Common myeloid progenitor, CD34-positive (primary cell): ENCODE measurements around the gene IRAK1.

Experiments
- CTCF ChIA-PET: fragments of 350-600 bp; sonication (Branson Sonifier 250); formaldehyde crosslinking; loops from one replicate; lab custom pipeline; 2021; ENCODE audit warnings: antibody characterized with exemption; lab: Charles Lee
- POLR2A ChIA-PET: fragments of 350-600 bp; sonication (Branson Sonifier 250); formaldehyde crosslinking; loops from one replicate; lab custom pipeline; 2021; ENCODE audit warnings: antibody characterized with exemption; lab: Charles Lee
- DNase-seq, 3 donors: peaks; one replicate each; pipeline versions ENCODE4 v3.0.0 to v3.0.0-alpha.2; 2013
- H3K27ac ChIP-seq, 2 experiments: 1 replicate in 1 of 2; 2 replicates in 1 of 2; pipeline ENCODE4 v1.7.0; 2013; ENCODE audit warnings: inconsistent platforms in 2 of 2, low read length in 2 of 2, mild to moderate bottlenecking in 2 of 2, low read depth in 1 of 2, moderate library complexity in 1 of 2; ENCODE audit not compliant: severe bottlenecking in 2 of 2, insufficient read depth in 1 of 2, poor library complexity in 1 of 2
- H3K27me3 ChIP-seq, 5 experiments: replicated peaks in 2 of 5; 1 replicate in 3 of 5; 2 replicates in 2 of 5; pipeline versions ENCODE4 v1.6.1 to v1.7.0; 2013; ENCODE audit warnings: low read length in 4 of 5, mild to moderate bottlenecking in 2 of 5, moderate library complexity in 2 of 5, inconsistent platforms in 1 of 5; ENCODE audit not compliant: insufficient read depth in 5 of 5, control insufficient read depth in 4 of 5
- H3K36me3 ChIP-seq, 4 experiments: 1 replicate in 2 of 4; 2 replicates in 2 of 4; pipeline versions ENCODE4 v1.6.1 to v1.7.0; 2013; ENCODE audit warnings: low read length in 3 of 4, control low read depth in 1 of 4, mild to moderate bottlenecking in 1 of 4; ENCODE audit not compliant: control insufficient read depth in 4 of 4, insufficient read depth in 4 of 4
- H3K4me1 ChIP-seq, 4 experiments: 1 replicate in 3 of 4; 2 replicates in 1 of 4; pipeline versions ENCODE4 v1.6.1 to v1.7.1; 2013; ENCODE audit warnings: low read length in 3 of 4, mild to moderate bottlenecking in 3 of 4, control low read depth in 1 of 4, inconsistent platforms in 1 of 4, moderate library complexity in 1 of 4; ENCODE audit not compliant: control insufficient read depth in 4 of 4, insufficient read depth in 4 of 4; ENCODE audit errors: control extremely low read depth in 1 of 4
- H3K4me3 ChIP-seq, 7 experiments: 1 replicate in 4 of 7; 2 replicates in 3 of 7; pipeline versions ENCODE4 v1.5.1 to v1.7.0; 2013; ENCODE audit warnings: mild to moderate bottlenecking in 7 of 7, low read length in 6 of 7, moderate library complexity in 6 of 7, inconsistent platforms in 2 of 7, low read depth in 2 of 7, control low read depth in 1 of 7; ENCODE audit not compliant: insufficient read depth in 4 of 7, control insufficient read depth in 1 of 7; ENCODE audit errors: extremely low read depth in 1 of 7
- H3K9me3 ChIP-seq, 5 experiments: 1 replicate in 4 of 5; 2 replicates in 1 of 5; pipeline versions ENCODE4 v1.6.1 to v1.7.1; 2013; ENCODE audit warnings: low read length in 4 of 5, mild to moderate bottlenecking in 2 of 5, inconsistent platforms in 1 of 5, low read depth in 1 of 5, moderate library complexity in 1 of 5; ENCODE audit not compliant: control insufficient read depth in 4 of 5, insufficient read depth in 2 of 5; ENCODE audit errors: control extremely low read depth in 1 of 5
- WGBS: methylation state at CpG from one replicate; pipeline ENCODE4 v1.1.5; 2013; ENCODE audit not compliant: insufficient coverage; 5-methylcytosine and 5-hydroxymethylcytosine counted together

IRAK1 gene

DNA sequence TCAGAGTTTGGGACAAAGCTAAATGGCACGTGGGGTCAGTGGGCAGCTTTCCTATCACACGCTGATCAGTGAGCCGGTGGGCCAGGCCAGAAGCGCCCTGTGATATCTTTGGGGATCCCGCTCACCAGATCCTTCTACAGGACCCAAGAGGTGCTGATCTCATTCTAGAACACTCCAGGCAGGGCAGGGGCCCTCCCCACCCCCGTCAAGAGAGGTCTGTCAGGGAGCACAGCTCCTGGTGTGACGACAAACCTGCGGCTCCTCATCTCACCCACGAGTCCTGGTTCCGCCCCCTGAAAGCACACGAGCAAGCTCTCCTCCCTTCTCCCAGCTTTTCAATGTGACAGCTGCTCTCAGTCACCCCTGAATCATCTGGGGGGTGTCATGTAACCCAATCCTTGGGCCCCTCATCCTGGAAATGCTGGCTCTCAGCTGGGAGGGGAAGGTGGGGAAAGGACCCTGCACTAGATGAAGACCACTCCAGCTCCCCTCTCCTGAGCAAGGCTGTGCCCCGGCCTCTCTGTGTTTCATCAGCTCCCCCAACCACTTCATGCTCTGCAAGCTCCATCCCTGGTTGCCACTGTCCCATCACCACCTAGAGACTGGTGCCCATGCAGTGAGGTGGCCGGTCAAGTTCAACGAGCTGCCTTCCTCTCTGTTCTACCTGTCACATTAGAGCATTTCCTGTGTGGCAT, 52.7 kb downstream of the IRAK1 start:
- DNase-seq = no peak
- Histone ChIP-seq H3K9me3 (peaks cover 0 to 2% (median 0%) of the 10 kb centered on the region in 5 experiments), H3K27ac (peak overlapping the region; percentile 5 to 49), H3K36me3 (peaks cover 4 to 49% (median 17%) of the 10 kb centered on the region in 4 experiments), H3K4me1 (peaks cover 13 to 50% (median 42%) of the 10 kb centered on the region in 4 experiments), H3K27me3 (peaks cover 0 to 42% (median 0%) of the 10 kb centered on the region in 5 experiments), H3K4me3 (peak overlapping the region in 4 of 7 experiments; percentile 29 to 86 (median 52))
- 78% methylated on average over 14 of the region's 14 CpGs for WGBS
- CTCF ChIA-PET = interaction anchor here (0.8 to 4.0 kb wide), 13 partner anchors 14 to 204 kb away, joined by 3 to 19 read pairs (median 4); partner anchors contain the start of gene RENBP
- POLR2A ChIA-PET = no interaction called here

DNA sequence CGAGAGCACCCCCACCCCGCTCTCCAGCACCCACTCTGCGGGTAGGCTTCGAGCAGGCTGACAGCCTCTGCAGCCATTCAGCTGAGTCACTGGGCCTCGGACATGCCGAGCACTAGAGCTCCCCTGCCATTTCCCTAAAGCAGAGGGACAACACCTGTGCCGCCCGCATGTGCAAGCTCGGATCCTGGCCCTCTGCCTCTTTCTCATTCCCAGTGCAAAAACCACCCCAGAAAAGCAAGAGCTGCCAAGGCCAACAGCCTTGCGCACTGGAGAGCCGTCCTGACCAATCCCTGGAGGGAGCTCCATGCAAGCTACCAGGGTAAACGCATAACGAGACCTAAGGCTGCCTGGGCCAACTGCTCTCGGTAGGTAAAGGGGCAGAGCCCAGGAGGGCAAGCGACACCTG, 53.4 kb downstream of the IRAK1 start:
- peaks cover 13 to 50% (median 42%) of the 10 kb centered on the region in 4 experiments for H3K4me1 ChIP-seq
- peaks cover 4 to 56% (median 22%) of the 10 kb centered on the region in 4 experiments for H3K36me3 ChIP-seq
- no peak for DNase-seq
- WGBS = 82% methylated on average over 12 of the region's 15 CpGs
- peaks cover 0 to 42% (median 0%) of the 10 kb centered on the region in 5 experiments for H3K27me3 ChIP-seq
- POLR2A ChIA-PET = no interaction called here
- peaks cover 0 to 2% (median 0%) of the 10 kb centered on the region in 5 experiments for H3K9me3 ChIP-seq
- CTCF ChIA-PET = interaction anchor here (0.9 to 4.0 kb wide), 11 partner anchors 13 to 203 kb away, joined by 3 to 19 read pairs (median 4); partner anchors contain the start of gene RENBP
- no peak overlapping the region for H3K27ac ChIP-seq
- no peak overlapping the region for H3K4me3 ChIP-seq

DNA sequence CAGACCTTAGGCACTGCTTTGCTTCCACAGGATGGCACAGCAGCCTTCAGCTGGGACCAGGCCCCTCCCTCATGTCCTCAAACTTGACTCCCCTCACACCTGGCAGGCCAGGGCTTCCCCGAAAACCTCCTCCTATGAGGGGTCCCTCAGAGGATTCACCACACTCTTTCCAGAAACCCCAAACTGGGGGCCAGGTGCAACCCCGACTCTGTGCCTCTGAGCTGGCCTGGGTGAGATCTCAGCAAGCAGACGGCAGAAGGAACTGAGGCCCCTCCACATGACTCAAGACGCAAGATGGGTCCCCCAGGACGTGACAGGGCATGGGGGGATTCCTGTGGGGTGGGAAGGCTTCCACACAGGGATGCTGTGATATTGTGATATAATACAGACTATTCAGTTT, 54.3 kb downstream of the IRAK1 start:
- POLR2A ChIA-PET = no interaction called here
- H3K4me3 ChIP-seq = no peak overlapping the region
- no peak for DNase-seq
- H3K27ac ChIP-seq = no peak overlapping the region
- peaks cover 0 to 42% (median 0%) of the 10 kb centered on the region in 5 experiments for H3K27me3 ChIP-seq
- H3K4me1 ChIP-seq = peaks cover 13 to 50% (median 42%) of the 10 kb centered on the region in 4 experiments
- WGBS = 100% methylated on average over 1 of the region's 5 CpGs
- CTCF ChIA-PET = interaction anchor here (1.9 kb wide), 1 partner anchor 63 kb away, joined by 5 read pairs; no protein-coding TSS in a partner anchor
- H3K36me3 ChIP-seq = peaks cover 4 to 65% (median 27%) of the 10 kb centered on the region in 4 experiments
- peaks cover 0 to 2% (median 0%) of the 10 kb centered on the region in 5 experiments for H3K9me3 ChIP-seq

DNA sequence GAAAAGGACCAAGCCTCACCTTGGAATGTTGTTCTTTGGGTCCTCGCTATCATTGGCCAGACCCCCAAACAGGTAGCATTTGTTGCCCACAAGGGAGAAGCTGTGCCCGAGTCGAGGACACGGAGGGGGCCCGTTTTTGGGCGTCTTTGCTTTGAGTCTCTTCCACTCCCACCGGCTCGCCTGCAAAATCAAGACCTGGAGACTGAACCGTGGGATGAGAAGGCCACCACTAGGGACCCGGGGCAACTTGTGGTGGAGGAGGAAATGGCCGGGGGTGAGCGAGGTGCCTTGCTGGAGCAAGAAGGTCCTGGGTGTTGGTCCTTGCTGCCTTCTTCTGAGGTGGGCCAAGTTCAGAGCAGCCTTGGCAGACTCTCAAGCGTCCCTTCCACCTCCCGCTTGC, 55.6 kb downstream of the IRAK1 start:
- Histone ChIP-seq H3K9me3 (peaks cover 0 to 2% (median 0%) of the 10 kb centered on the region in 5 experiments), H3K27me3 (peaks cover 0 to 34% (median 0%) of the 10 kb centered on the region in 5 experiments), H3K4me3 (no peak overlapping the region), H3K36me3 (peaks cover 6 to 72% (median 34%) of the 10 kb centered on the region in 4 experiments), H3K27ac (no peak overlapping the region), H3K4me1 (peaks cover 13 to 42% (median 35%) of the 10 kb centered on the region in 4 experiments)
- ChIA-PET CTCF (interaction anchor here (1.3 to 1.8 kb wide), 2 partner anchors 11 to 14 kb away, joined by 4 to 5 read pairs; no protein-coding TSS in a partner anchor), POLR2A (no interaction called here)
- no peak for DNase-seq
- WGBS = 95% methylated on average over 14 of the region's 14 CpGs

DNA sequence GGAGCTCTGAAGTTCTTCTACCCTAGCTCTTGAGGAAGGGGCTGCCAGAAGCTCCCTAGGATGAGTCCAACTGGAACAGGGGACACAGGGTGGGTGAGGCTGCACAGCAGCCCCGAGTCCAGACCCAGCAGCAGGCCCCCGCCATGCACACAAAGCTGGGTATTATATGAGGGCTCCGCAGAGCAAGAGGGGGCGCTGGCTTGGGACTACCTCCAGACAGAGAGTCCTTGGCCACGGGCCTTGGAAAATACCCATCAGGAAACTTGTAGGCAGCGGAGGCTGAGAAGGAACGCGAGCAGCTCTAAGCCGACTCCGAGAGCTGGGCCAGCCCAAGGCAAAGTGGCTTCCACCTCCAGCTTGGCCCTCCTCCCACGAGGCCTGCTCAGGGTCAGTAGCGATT, 56.2 kb downstream of the IRAK1 start:
- CTCF ChIA-PET = interaction anchor here (1.3 to 1.8 kb wide), 2 partner anchors 11 to 13 kb away, joined by 4 to 5 read pairs; no protein-coding TSS in a partner anchor
- Histone ChIP-seq H3K27me3 (peaks cover 0 to 30% (median 0%) of the 10 kb centered on the region in 5 experiments), H3K36me3 (peaks cover 10 to 77% (median 39%) of the 10 kb centered on the region in 4 experiments), H3K4me3 (no peak overlapping the region), H3K4me1 (peaks cover 13 to 37% (median 29%) of the 10 kb centered on the region in 4 experiments), H3K27ac (no peak overlapping the region), H3K9me3 (peaks cover 0 to 2% (median 0%) of the 10 kb centered on the region in 5 experiments)
- 98% methylated on average over 12 of the region's 12 CpGs for WGBS
- DNase-seq = no peak
- POLR2A ChIA-PET = no interaction called here

DNA sequence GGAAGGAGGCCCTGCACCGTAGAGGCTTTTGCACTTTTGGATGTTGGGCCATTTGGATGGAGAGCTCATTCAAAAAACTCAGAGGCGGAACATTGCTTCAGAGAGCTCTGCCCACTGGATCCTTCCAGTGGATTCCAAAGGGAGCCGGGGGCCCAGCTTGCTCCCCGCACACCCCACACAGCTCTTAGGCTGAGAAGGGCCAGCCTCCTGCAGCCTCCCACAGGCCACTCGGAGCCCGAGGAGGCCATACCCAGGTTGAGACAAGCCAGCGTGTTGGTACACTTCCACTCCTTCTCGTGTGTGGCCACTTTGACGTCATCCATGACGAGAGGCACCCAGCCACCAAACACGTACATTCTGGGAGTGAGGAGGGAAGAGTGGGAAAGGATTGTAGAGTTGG, 58.4 kb downstream of the IRAK1 start:
- H3K27ac ChIP-seq = no peak overlapping the region
- peaks cover 0 to 18% (median 0%) of the 10 kb centered on the region in 5 experiments for H3K27me3 ChIP-seq
- POLR2A ChIA-PET = no interaction called here
- CTCF ChIA-PET = interaction anchor here (0.9 to 1.7 kb wide), 4 partner anchors 9 to 37 kb away, joined by 3 to 6 read pairs (median 6); no protein-coding TSS in a partner anchor
- no peak overlapping the region for H3K4me3 ChIP-seq
- peaks cover 12 to 89% (median 51%) of the 10 kb centered on the region in 4 experiments for H3K36me3 ChIP-seq
- DNase-seq = no peak
- peaks cover 0 to 17% (median 8%) of the 10 kb centered on the region in 4 experiments for H3K4me1 ChIP-seq
- WGBS = 98% methylated on average over 5 of the region's 11 CpGs
- H3K9me3 ChIP-seq = peaks cover 0 to 2% (median 0%) of the 10 kb centered on the region in 5 experiments
